ENCODE results near the gene GPR132.
"Not testable (repeated sequence)": the region's sequence is repeated elsewhere in the genome, so short reads cannot be mapped to it uniquely, and the experiment has no call there.

GRCh38 chr14:105063506-105063905, 1.7 kb downstream of the GPR132 start:
- TF ChIP-seq EZH2 (optimal IDR thresholded peaks at IDR 0.05; ENCODE audit: low read depth, low read length); CTCF (IDR thresholded peaks at IDR 0.05; ENCODE audit: low read length): not testable (repeated sequence)
